SU-DHL-6 (cell line): ENCODE measurements around the gene SYT5.
"Not testable (repeated sequence)": the region's sequence is repeated elsewhere in the genome, so short reads cannot be mapped to it uniquely, and the experiment has no call there.

Experiments used
- H2AFZ ChIP-seq: fragments of 200-600 bp; sonication (generic); 2 replicates; pipeline ENCODE4 v1.6.1; 2014; ENCODE audit warnings: low read depth, mild to moderate bottlenecking, moderate library complexity, mixed read lengths, antibody characterized with exemption, low read length; ENCODE audit not compliant: severe bottlenecking
- H3F3A ChIP-seq: fragments of 200-600 bp; shearing (Covaris generic); 2 replicates; pipeline ENCODE4 v1.6.0; 2016; ENCODE audit warnings: antibody characterized with exemption, mild to moderate bottlenecking; ENCODE audit not compliant: insufficient read depth
- H3K27ac ChIP-seq: fragments of 200-600 bp; sonication (generic); 2 replicates; pipeline ENCODE4 v1.5.1; 2016; ENCODE audit warnings: low read depth, mild to moderate bottlenecking, low read length, moderate library complexity, mixed read lengths
- H3K27me3 ChIP-seq: fragments of 200-600 bp; sonication (generic), shearing (Covaris generic); 2 replicates; pipeline ENCODE4 v1.6.0; 2014; ENCODE audit warnings: mild to moderate bottlenecking, low read length
- H3K36me3 ChIP-seq: fragments of 200-600 bp; sonication (generic); 2 replicates; pipeline ENCODE4 v1.6.1; 2014; ENCODE audit warnings: mild to moderate bottlenecking, low read length, mixed read lengths
- H3K4me2 ChIP-seq: fragments of 300-600, 200-600 bp; shearing (Covaris generic), sonication (generic); 2 replicates; pipeline ENCODE4 v1.6.0; 2014; ENCODE audit warnings: low read length, low read depth, mild to moderate bottlenecking; ENCODE audit not compliant: poor library complexity, severe bottlenecking
- H3K4me3 ChIP-seq: fragments of 200-600 bp; sonication (generic); 2 replicates; pipeline ENCODE4 v1.5.1; 2014; ENCODE audit warnings: antibody characterized with exemption, low read length, mild to moderate bottlenecking, mixed read lengths; ENCODE audit not compliant: insufficient read depth, poor library complexity, severe bottlenecking
- H3K79me2 ChIP-seq: fragments of 200-600 bp; sonication (generic); 2 replicates; pipeline ENCODE4 v1.6.1; 2014; ENCODE audit warnings: mild to moderate bottlenecking, low read length, moderate library complexity; ENCODE audit not compliant: insufficient read depth
- H3K9ac ChIP-seq: fragments of 200-600 bp; sonication (generic); 2 replicates; pipeline ENCODE4 v1.7.0; 2014; ENCODE audit warnings: mild to moderate bottlenecking, low read length
- H3K9me2 ChIP-seq: fragments of 200-600 bp; sonication (generic); replicated peaks from 2 replicates; pipeline ENCODE4 v1.6.1; 2014; ENCODE audit warnings: low read length; ENCODE audit not compliant: insufficient read depth
- H3K9me3 ChIP-seq: fragments of 200-600 bp; sonication (generic); 2 replicates; pipeline ENCODE4 v1.6.1; 2014; ENCODE audit warnings: low read length, mixed read lengths; ENCODE audit not compliant: insufficient read depth
- H4K20me1 ChIP-seq: fragments of 200-600 bp; sonication (generic); 2 replicates; pipeline ENCODE4 v1.6.1; 2014; ENCODE audit warnings: low read depth, mild to moderate bottlenecking, antibody characterized with exemption, low read length, moderate library complexity, mixed read lengths
- CTCF ChIP-seq: fragments of 200-600 bp; sonication (generic); IDR thresholded peaks from one replicate; pipeline ENCODE4 v1.5.1; 2017; ENCODE audit warnings: antibody characterized with exemption, mild to moderate bottlenecking, low read length, moderate library complexity; ENCODE audit not compliant: insufficient read depth, poor library complexity, severe bottlenecking
- EZH2phosphoT487 ChIP-seq: fragments of 200-600 bp; sonication (generic), shearing (Covaris generic); conservative IDR thresholded peaks from 2 replicates; pipeline ENCODE4 v1.6.1; 2018; ENCODE audit warnings: mild to moderate bottlenecking, antibody characterized with exemption, low read length, moderate library complexity, mixed read lengths

Gene SYT5

GRCh38 chr19:55173186-55173713, 6.8 kb downstream of the SYT5 start:
- Histone ChIP-seq H3K9me2 (no peaks in the 10 kb centered on the region), H3K27ac (no peak overlapping the region), H3F3A (no peaks in the 10 kb centered on the region), H3K79me2 (no peaks in the 10 kb centered on the region), H3K4me2 (no peak overlapping the region), H3K4me3 (no peak overlapping the region), H4K20me1 (no peaks in the 10 kb centered on the region), H3K27me3 (no peaks in the 10 kb centered on the region; the same call in 1 of the 2 replicates), H3K9ac (no peak overlapping the region), H3K36me3 (no peaks in the 10 kb centered on the region), H2AFZ (no peak overlapping the region), H3K9me3 (no peaks in the 10 kb centered on the region)
- TF ChIP-seq EZH2phosphoT487 = no peak
- TF ChIP-seq CTCF = no peak

GRCh38 chr19:55172741-55173140, 7.3 kb downstream of the SYT5 start:
- Histone ChIP-seq H3K4me2 (no peak overlapping the region), H4K20me1 (no peaks in the 10 kb centered on the region), H3K4me3 (no peak overlapping the region), H3K27me3 (no peaks in the 10 kb centered on the region; the same call in 1 of the 2 replicates), H3K9me2 (no peaks in the 10 kb centered on the region), H3F3A (no peaks in the 10 kb centered on the region), H3K36me3 (no peaks in the 10 kb centered on the region), H3K9ac (no peak overlapping the region), H3K9me3 (no peaks in the 10 kb centered on the region), H3K27ac (no peak overlapping the region), H2AFZ (no peak overlapping the region), H3K79me2 (no peaks in the 10 kb centered on the region)
- no peak for TF ChIP-seq EZH2phosphoT487
- no peak for TF ChIP-seq CTCF

GRCh38 chr19:55172318-55172717, 7.8 kb downstream of the SYT5 start:
- H3K9me3 ChIP-seq, H4K20me1 ChIP-seq, H2AFZ ChIP-seq, H3K36me3 ChIP-seq, H3K9me2 ChIP-seq, H3K4me2 ChIP-seq, H3K9ac ChIP-seq, H3K79me2 ChIP-seq, H3K4me3 ChIP-seq, H3F3A ChIP-seq, H3K27ac ChIP-seq, H3K27me3 ChIP-seq: not testable (repeated sequence)

GRCh38 chr19:55171440-55171839, 8.6 kb downstream of the SYT5 start:
- TF ChIP-seq EZH2phosphoT487 (no peak), CTCF (no peak)
- no peak overlapping the region for H3K4me2 ChIP-seq
- H3F3A ChIP-seq = no peaks in the 10 kb centered on the region
- no peaks in the 10 kb centered on the region; the same call in 1 of the 2 replicates for H3K27me3 ChIP-seq
- H3K4me3 ChIP-seq = no peak overlapping the region
- no peak overlapping the region for H3K9ac ChIP-seq
- no peaks in the 10 kb centered on the region for H4K20me1 ChIP-seq
- no peaks in the 10 kb centered on the region for H3K9me2 ChIP-seq
- no peak overlapping the region for H2AFZ ChIP-seq
- no peaks in the 10 kb centered on the region for H3K36me3 ChIP-seq
- H3K27ac ChIP-seq = no peak overlapping the region
- no peaks in the 10 kb centered on the region for H3K9me3 ChIP-seq
- no peaks in the 10 kb centered on the region for H3K79me2 ChIP-seq
